HG03159 (cell line): ENCODE data around the gene GMCL1.

Experiments
- ATAC-seq: cut with Tn5 transposase; IDR thresholded peaks from one replicate; pipeline ENCODE4 v1.9.1; 2021; ENCODE audit warnings: mild to moderate bottlenecking, moderate library complexity; ENCODE audit not compliant: unreplicated experiment

The GMCL1 gene

GRCh38 chr2:69829256-69830044 is at the start of gene GMCL1:
GMCL1 (plus strand) TSS chr2:69829660; CDS start chr2:69829893, 233 bp downstream.
- ATAC-seq, result peak; percentile 90

GRCh38 chr2:69780921-69781320 is 48.5 kb upstream of the GMCL1 start:
- ATAC-seq, result no peak

- peak; percentile 42 for ATAC-seq
Measured at GRCh38 chr2:69781321-69782248, 47.9 kb upstream of the GMCL1 start.

- no peak for ATAC-seq
Measured at GRCh38 chr2:69784228-69784627, 45.2 kb upstream of the GMCL1 start.

- ATAC-seq, result no peak
Measured at GRCh38 chr2:69785358-69785757, 44.1 kb upstream of the GMCL1 start.

GRCh38 chr2:69786052-69786560 is 43.4 kb upstream of the GMCL1 start:
- no peak for ATAC-seq

GRCh38 chr2:69789175-69789721 is 40.2 kb upstream of the GMCL1 start:
- peak; percentile 40 for ATAC-seq

- peak; percentile 45 for ATAC-seq
Measured at GRCh38 chr2:69789772-69790600, 39.5 kb upstream of the GMCL1 start.

GRCh38 chr2:69790601-69790959 is 38.9 kb upstream of the GMCL1 start:
- no peak for ATAC-seq

GRCh38 chr2:69791045-69791444 is 38.4 kb upstream of the GMCL1 start:
- no peak for ATAC-seq

GRCh38 chr2:69796174-69796573 is 33.3 kb upstream of the GMCL1 start:
- ATAC-seq, result no peak

- ATAC-seq, result no peak
Measured at GRCh38 chr2:69797235-69797634, 32.2 kb upstream of the GMCL1 start.

GRCh38 chr2:69797836-69798289 is 31.6 kb upstream of the GMCL1 start:
- no peak for ATAC-seq

- ATAC-seq, result peak; percentile 7
Measured at GRCh38 chr2:69798290-69798908, 31.1 kb upstream of the GMCL1 start.

GRCh38 chr2:69798909-69799526 is 30.4 kb upstream of the GMCL1 start:
- ATAC-seq, result peak; percentile 38

- ATAC-seq, result no peak
Measured at GRCh38 chr2:69801745-69802290, 27.6 kb upstream of the GMCL1 start.

- peak; percentile 52 for ATAC-seq
Measured at GRCh38 chr2:69802781-69803367, 26.6 kb upstream of the GMCL1 start.

GRCh38 chr2:69804416-69804815 is 25.0 kb upstream of the GMCL1 start:
- no peak for ATAC-seq

- ATAC-seq, result no peak
Measured at GRCh38 chr2:69805887-69806286, 23.6 kb upstream of the GMCL1 start.
